GM18498 (cell line): ENCODE data around the gene ARL2.
A peak's percentile ranks its signal among the peaks of the same experiment; 100 is the strongest.
"Not testable (repeated sequence)": the region's sequence is repeated elsewhere in the genome, so short reads cannot be mapped to it uniquely, and the experiment has no call there.

ENCODE experiments used
- ATAC-seq: cut with Tn5 transposase; IDR thresholded peaks from one replicate; pipeline ENCODE4 v1.9.1; 2021; ENCODE audit warnings: mild to moderate bottlenecking, moderate library complexity; ENCODE audit not compliant: unreplicated experiment

ARL2 gene

DNA sequence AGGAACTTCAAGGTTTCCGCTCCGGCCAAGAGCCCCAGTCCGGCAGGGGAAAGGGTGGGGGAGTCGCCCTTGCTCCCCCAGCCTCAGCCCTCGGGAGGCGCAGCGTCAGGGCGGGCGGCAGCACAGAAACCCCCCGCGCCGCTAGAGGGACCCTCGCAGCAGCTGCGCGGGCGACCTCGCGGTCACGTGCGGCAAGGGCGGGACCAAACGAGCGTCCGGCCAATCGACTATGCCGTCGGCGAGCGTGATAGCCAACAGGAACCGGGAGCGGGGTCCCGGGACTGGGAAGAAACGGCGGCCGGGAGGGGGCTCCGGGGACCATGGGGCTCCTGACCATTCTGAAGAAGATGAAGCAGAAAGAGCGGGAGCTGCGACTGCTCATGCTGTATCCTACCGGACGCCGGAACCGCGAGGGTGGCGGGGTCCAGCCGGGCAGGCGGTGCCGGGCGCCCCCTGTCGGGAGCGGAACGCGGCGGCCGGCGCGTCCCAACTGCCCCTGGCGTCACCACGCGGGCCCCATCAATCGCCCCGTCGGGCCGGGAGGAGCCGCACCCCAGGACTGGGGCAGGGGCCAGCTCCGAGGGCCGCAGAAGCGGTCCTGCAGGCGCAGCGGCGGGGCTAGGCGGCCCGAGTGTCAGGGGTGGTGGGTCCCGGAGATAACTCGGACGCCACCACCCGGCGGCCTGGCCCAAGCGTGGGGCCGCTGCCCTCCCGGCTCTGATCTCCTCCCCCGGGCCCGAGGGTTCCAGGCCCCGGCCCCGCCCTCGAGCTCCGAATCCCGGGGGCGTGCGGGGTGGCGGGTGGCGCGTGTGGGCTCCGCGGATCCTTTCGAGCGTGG, at the start of gene ARL2:
TSS of gene ARL2 (plus strand) at position 273 of the 838 bp plus-strand sequence. CDS start at position 321, 48 bp downstream.
- peak; percentile 80 for ATAC-seq

DNA sequence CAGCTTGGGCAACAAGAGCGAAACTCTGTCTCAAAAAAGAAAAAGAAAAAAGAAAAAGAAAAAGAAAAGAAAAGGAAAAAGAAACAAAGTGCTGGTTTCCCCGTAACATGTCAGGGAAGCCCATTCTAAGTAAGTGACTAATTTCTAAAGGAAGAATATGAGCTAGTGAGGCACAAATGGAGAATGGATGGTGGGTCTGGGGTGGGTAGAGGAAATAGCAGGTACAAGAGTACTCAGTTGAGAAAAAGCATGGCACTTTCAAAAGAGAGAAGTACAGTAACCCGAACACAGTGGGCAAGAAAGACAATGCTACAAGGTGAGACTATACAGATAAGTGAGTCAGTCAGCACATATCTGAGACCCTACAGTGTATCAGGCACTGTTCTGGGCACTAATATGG, 46.6 kb upstream of the ARL2 start:
- ATAC-seq = no peak

DNA sequence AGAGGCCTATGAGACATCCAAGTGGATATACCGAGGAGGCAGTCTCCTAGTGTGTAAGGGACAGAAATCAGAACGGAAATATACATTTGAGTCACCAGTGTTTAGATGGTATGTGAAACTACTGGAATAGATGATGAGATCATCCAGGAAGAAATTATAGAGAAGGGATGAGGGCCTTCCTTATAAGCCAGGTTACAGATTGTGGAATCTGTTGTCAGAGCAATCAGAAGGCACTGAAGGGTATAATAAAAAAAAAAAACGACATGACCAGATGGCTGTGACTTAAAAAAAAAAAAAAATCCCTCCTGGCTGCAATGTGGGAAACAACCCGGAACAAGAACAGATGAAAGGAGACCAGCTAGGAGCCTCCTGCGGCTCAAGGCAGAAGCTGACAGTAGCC, 44.8 kb upstream of the ARL2 start:
- ATAC-seq = no peak

DNA sequence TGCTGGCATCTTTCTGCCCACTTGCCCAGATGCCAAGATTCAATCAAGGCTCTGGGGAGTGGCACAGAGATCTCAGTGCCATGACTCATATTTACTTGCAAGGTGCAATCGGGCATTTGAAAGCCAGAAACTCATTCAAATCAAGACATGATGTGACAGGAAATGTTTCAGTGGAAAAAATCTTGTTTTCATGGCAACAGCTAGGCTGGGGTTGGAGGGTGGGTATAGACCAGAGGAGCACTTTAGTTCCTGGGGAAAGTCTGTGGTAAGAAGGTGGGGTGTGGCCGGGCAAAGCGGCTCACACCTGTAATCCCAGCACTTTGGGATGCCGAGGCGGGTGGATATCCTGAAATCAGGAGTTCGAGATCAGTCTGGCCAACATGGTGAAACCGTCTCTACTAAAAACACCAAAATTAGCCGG, 43.2 kb upstream of the ARL2 start:
- ATAC-seq = no peak

DNA sequence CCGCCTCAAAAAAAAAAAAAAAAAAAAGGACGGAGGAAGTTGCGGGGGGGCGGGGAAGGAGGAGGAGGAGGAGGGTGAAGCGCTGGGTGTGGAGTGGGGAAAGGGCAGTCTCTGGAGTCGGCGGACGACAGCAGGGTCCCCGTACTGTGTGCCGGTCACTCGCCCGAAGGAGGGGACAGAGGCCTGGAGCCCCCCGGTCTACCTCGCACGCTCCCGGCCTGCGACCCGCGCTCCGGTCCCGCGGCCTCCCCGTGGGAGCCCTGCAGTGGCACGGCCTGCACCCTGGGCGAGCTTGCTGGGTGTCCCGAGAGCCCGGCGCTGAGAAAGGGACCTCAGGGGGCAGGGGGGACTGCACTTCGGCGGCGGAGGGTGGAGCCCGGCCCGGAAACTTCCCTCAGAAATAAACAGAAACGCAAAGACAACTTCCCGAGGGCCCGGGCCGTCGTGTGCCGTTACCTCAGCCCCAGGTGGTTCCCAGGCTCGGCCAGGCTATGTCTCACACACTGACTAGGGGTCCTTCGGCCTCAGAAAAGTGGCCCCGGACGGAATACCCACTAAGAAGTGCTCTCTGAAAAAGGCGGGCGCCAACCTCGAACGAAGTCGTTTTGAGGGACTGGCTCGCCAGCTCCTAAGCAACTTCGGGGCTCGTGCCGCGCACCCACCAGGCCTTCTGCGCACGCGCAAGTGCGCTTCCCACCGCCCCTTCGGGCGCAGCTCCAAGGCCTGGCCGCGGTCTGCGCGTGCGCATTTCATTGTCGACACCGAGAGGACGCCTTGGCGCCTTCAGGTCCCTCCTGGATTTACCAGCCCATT, 42.3 kb upstream of the ARL2 start, which contains the start of gene MAJIN:
TSS of gene MAJIN (minus strand) at position 688 of the 813 bp plus-strand sequence. CDS start 12,703 bp downstream, outside the sequence.
- ATAC-seq = no peak

DNA sequence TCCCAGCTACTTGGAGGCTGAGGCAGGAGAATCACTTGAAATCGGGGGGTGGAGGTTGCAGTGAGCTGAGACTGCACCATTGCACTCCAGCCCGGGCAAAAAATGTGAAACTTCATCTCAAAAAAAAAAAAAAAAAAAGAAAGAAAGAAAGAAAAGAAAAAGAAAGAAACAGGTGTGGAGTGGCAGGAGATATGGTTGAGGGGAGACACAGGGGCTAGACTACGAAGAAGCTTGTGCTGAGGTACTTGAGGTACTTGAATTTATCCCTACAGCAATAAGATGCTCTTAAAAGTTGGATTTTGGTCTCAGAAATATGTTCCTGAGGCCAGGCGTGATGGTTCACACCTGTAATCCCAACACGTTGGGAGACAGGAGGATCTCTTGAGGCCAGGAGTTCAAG, 39.8 kb upstream of the ARL2 start:
- no peak for ATAC-seq

DNA sequence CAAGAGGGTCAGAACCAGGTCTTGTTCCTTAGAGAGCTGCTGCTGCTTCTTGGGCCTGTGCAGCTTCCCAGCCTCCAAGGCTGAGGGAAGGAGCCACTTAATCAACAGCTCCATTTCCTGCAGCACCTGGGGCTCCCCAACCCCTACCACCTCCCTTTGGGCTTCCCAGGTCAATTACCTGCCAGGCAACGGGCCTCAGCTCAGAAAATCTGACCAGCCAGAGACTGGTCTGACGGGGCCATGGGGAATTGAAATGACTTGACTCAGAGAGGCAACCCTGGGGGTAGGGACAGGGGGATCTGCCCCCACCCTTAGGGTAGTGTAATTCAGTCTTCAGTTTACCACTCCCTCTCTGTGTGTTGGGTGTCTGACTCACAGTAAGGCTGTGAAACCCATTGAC, 37.3 kb upstream of the ARL2 start:
- ATAC-seq = no peak

DNA sequence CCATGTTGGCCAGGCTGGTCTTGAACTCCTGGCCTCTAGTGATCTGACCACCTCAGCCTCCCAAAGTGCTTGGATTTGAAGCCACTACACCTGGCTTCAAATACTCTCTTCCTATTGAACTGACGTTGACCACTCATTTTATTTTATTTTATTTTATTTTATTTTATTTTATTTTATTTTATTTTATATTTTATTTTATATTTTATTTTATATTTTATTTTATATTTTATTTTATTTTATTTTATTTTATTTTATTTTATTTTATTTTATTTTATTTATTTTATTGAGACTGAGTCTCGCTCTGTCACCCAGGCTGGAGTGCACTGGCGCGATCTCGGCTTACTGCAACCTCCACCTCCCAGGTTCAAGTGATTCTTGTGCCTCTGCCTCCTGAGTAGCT, 30.6 kb upstream of the ARL2 start:
- ATAC-seq = not testable (repeated sequence)

DNA sequence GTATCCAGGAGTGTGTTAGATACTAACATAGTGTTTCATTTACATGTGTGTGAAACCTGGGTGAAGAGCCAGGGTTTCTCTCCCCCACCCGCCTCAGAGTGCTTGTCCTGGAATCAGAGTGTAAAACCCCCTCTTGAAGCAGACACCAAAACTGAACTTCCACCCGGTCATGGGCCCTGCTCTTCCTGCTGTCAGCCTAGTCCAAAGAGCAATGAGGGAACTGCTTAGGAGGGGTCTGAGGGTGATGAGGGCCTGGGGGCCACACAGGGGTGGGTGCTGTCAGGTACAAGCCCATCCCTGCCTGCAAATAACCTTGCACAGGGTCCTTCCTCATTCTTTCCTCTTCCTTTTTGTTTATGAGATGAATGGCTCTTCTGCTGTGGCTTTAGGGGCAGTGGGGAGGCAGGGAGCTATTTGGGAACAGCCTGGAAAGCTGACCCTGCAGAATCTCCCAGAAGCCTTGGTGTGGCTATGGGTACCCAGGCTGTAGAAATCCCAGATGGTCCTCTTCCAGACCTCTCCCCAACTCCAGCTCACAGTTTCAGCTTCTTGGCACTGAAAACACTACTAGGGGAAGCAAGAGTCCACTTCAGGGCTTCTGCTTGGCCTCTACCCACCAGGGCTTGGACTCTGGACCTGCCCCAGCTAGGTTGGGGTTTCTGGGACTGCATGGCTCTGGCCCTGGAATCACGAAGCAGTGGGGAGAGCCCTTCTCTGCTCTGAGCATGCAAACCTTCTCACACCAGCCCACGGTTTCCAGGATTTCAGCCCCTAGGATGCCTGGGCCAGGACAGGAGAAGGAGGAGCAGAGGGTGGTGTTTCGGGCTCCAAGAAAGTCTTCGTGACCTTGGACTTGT, 25.7 kb upstream of the ARL2 start:
- no peak for ATAC-seq

DNA sequence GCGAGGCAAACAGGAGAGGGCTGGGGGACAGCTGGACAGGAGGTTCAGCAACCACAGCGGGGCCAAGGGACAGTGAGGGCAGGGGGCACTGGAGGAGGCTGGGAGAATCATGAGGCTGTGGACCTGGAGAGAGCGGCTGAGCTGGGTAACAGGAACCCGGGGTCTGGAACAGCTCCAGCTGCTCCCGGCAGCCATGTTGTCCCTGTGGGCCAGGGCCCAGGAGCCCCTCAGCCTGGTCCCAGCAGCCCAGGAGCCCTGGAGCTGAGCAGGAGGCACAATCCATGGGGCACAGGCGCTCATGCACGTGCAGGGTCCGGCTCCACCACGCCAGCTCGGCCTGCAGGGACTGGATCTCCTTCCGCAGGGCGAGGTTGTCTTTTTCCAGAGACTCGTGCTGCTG, 24.5 kb upstream of the ARL2 start:
- no peak for ATAC-seq

DNA sequence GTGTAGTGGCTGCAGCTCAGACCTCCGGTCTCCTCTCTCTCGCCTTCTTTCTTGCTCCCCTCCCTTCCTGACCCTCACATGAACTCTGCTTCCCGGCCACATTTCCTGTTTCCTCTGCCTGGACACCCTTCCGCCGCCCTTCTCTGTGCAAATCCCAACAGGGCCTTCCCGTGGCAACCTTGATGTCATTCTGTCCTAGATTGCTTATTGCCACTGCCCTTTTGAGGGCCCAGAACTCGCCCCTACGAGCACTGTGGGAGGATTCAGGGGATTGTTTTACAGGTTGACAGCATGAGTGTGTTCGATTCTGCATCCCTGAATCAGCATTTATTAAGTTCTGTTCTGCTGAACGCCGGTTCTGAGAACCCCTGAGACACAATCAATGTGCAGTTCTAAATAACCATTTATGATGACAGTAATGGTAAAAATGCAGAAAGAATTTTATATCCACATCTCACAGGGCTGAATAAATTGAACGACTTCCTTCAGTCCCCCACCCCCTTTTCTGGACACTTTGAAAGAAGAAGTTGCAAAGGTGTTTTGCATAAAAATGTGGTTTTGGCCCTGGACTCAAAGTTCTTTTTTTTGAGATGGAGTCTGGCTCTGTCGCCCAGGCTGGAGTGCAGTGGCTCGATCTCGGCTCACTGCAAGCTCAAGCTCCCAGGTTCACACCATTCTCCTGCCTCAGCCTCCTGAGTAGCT, 23.6 kb upstream of the ARL2 start:
- ATAC-seq = no peak

DNA sequence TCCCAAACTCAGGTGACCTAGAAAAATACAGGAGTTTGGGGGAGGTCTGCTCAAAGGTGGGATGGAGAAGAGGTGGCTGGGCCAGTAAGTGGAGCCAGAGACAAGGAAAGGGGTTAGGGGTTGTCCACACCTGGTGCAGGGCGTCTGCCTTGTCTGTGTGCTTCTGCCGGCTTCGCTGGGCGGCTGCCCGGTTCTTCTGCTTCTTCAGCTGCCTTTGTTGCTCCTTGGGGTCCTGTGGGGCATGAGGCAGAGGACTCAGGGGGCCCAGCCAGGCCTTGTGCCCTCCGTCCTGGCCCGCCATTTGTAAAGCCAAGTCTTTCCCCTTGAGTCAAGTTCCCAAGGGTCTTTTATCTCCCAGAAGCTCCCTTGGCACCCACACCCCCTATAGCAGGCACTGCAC, 19.6 kb upstream of the ARL2 start:
- ATAC-seq = no peak

DNA sequence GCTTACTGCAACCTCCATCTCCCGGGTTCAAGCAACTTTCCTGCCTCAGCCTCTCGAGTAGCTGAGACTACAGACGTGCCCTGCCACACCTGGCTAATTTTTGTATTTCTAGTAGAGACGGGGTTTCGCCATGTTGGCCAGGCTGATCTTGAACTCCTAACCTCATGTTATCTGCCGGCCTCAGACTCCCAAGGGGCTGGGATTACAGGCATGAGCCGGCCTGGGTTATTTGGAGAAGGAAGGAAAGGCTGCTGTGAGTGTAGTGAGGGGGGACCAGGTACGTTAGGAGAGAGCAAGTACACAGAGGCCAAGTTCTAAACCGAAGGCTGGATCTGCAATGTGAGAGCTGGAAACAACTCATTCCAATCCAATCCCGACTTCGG, 17.6 kb upstream of the ARL2 start:
- ATAC-seq = no peak

DNA sequence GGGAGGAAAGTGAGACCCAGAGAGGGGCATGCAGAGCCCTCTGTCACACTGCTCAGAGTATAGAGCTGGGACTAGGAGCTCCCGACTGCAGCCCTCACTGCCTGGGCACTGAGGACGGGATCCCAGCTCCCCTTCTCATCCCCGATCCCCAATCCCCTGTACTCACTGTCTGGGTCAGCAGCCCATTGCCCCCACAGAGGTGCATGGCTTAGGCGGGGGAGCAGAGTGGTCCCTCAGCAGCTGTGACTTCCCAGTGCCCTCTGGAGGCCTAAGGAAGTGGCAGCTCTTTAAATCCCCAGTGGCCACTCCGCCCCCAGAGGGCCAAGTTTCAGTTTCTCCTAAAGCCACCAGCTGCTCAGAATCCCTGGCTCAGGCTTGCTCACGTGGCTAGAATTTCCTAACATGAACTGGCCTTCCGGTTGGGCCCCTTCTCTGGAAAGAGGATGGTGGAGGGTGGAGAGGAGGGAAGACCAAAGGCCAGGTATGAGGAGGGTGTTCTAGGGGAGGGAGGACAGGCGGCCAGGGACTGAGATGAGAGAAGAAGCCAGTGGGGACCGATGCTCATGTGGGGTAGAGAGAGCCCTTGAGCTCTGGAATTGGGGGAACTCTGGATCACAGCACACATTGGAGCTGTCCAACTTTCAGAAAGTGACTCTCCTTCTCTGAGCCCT, 17.1 kb upstream of the ARL2 start, which contains the start of gene BATF2:
TSS of gene BATF2 (minus strand) at position 262 of the 671 bp plus-strand sequence. CDS start at position 205, 57 bp downstream.
- ATAC-seq = no peak

DNA sequence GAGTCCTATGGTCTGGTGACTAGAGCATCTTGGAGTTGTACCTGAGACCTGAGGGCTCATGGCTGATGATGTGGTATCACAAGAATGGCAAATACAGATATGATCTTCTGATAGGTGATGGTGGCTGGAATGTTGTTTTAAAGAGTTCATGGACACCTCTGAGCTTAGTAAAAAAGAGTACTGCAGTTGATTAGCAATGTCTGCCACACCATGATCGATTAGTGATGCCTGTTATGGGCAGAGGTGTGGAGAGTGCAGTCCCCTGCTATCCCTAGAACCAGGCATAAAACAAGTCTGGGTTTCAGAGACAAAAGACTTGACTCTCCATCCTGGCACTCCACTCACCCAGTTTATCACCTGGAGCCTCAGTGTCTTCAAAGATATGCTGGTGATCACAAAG, 15.8 kb upstream of the ARL2 start:
- ATAC-seq = no peak

DNA sequence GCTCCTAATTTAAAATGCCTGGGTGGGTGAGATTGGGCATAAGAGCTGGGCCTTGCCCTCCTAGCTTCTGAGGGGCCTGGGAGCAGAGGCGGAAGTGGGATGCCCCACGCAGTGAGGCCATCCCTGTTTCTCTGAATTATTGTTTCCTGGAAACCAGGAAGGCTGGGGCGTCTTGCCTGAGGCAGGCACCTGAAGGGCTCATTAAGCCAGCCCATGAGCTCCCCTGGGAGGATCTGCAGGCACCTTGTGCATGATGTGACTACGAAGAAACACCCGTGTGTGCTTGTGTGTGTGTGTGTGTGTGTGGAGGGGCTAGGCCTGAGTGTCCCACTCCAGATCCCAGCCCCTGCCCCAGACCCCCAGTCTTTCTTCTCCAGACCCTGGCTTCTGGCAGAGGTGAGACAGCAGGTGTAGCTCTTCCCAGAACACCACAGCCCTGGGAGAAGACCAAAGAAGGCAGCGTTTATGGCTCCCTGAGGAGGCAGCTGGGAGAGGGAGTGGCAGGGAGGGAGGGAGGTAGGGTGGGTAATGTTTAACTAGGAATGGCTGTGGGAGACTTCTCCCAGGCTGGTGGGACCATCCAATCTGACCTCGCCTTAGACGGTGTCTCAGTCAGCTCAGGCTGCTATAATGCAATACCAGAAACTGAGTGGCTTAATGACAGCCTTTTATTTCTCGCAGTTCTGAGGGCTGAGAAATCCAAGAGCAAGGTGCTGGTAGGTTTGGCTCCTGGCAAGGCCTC, 15.1 kb upstream of the ARL2 start:
- no peak for ATAC-seq

DNA sequence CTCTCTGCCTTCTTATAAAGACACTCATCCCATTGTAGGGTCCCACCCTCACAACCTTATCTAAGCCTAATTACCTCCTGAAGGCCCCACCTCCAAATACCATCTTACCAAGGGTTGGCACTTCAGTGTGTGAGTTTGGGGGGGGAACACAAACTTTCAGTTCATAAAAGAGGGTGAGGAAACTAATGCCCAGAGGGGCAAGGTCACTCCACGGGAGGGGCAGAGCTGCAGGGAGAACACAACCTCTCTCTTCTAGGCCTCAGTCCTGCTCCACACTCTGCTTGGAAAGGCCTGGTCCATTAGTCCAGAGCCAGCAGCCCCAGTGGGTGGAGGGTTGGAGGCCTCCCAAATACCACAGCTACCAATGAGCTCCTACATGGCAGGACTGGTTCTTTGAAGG, 14.5 kb upstream of the ARL2 start:
- no peak for ATAC-seq

DNA sequence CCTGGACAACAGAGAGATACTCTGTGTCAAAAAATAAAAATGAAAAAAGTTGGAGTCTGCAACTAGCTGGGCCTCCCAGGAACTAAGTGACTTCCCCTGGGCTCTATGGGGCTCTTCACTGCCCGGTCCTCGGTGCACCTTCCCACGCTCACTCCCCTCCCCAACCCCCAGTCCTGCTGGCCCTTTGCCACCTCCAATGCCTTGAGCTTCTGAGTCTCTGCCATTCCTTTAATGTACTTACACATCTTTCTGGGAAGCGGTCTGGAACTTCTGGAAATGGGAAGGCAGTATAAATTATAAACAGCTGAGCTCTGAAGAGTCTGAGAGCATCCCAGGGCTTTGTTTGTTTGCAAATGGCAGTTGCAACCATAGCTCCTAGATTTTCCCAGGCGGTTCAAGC, 11.3 kb upstream of the ARL2 start:
- no peak for ATAC-seq

DNA sequence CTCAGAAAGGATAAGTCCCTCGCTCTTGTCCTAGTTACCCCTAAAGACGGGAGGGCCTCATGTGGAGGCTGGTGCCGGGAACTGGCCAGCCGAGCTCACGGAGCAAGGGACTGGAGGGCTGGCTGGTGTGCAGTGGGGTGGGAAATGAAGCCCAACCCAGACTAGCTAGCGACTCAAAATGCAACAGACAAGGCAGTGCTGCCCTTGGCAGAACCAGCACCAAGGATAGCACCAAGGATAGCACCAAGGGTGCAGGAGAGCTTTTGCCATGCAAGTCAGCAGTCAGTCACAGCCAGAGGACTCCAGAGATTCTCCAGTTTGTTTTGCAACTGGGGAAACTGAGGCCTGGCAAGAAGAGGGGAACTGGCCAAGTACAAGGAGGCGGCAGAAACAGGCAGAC, 10.7 kb upstream of the ARL2 start:
- no peak for ATAC-seq
